Naive thymus-derived CD4-positive, alpha-beta T cell (primary cell): Measurements from ENCODE around the gene HOXC11. TPM values are rescaled to one million over a fixed set of nuclear protein-coding genes. Genes with fewer than 3 reads are reported as not detected.

Experiments
- ATAC-seq: fragments of 150-1000 bp; cut with Tn5 transposase; 2 replicates; pipeline ENCODE4 v1.10.0; 2021; ENCODE audit warnings: mild to moderate bottlenecking, moderate library complexity
- CTCF ChIA-PET: fragments of 350-600 bp; sonication (Branson Sonifier 250); formaldehyde crosslinking; loops from one replicate; lab custom pipeline; 2021; ENCODE audit warnings: antibody characterized with exemption; lab: Charles Lee
- POLR2A ChIA-PET: fragments of 350-600 bp; sonication (Branson Sonifier 250); formaldehyde crosslinking; loops from one replicate; lab custom pipeline; 2021; ENCODE audit warnings: antibody characterized with exemption, inconsistent platforms; lab: Charles Lee
- DNase-seq, 9 donors: peaks; one replicate each; pipeline versions ENCODE4 v3.0.0 to v3.0.0-alpha.2; 2020 to 2022; ENCODE audit warnings: mixed read lengths in 1 of 9
- H3K27ac ChIP-seq: one replicate; pipeline ENCODE4 v1.7.0; 2013; ENCODE audit warnings: mild to moderate bottlenecking, low read depth, low read length, moderate library complexity
- H3K27me3 ChIP-seq, 2 donors: one replicate each; pipeline ENCODE4 v1.7.0; 2013; ENCODE audit warnings: low read length in 2 of 2, mild to moderate bottlenecking in 2 of 2, moderate library complexity in 2 of 2; ENCODE audit not compliant: control insufficient read depth in 2 of 2, insufficient read depth in 2 of 2
- H3K36me3 ChIP-seq, 3 experiments: 1 replicate in 2 of 3; 2 replicates in 1 of 3; pipeline ENCODE4 v1.7.0; 2013; ENCODE audit warnings: low read length in 3 of 3, mild to moderate bottlenecking in 3 of 3, moderate library complexity in 1 of 3; ENCODE audit not compliant: insufficient read depth in 3 of 3, control insufficient read depth in 2 of 3
- H3K4me1 ChIP-seq, 2 donors: one replicate each; pipeline ENCODE4 v1.7.0; 2013; ENCODE audit warnings: low read length in 2 of 2, mild to moderate bottlenecking in 2 of 2, moderate library complexity in 1 of 2; ENCODE audit not compliant: control insufficient read depth in 2 of 2, insufficient read depth in 2 of 2
- H3K4me3 ChIP-seq: 2 replicates; pipeline ENCODE4 v1.7.0; 2013; ENCODE audit warnings: mild to moderate bottlenecking, low read length
- H3K9me3 ChIP-seq, 3 experiments: 1 replicate in 2 of 3; 2 replicates in 1 of 3; pipeline ENCODE4 v1.7.0; 2013; ENCODE audit warnings: low read length in 3 of 3; ENCODE audit not compliant: control insufficient read depth in 2 of 3
- H3K27ac Mint-ChIP-seq, 9 donors: one replicate each; pipeline ENCODE4 v1.8.0; 2020 to 2022; ENCODE audit warnings: mixed read lengths in 9 of 9, mild to moderate bottlenecking in 8 of 9, moderate library complexity in 5 of 9, inconsistent platforms in 2 of 9
- H3K27me3 Mint-ChIP-seq, 5 donors: one replicate each; pipeline ENCODE4 v1.8.0; 2021 to 2022; ENCODE audit warnings: mixed read lengths in 5 of 5, mild to moderate bottlenecking in 1 of 5
- H3K36me3 Mint-ChIP-seq, 5 donors: one replicate each; pipeline ENCODE4 v1.8.0; 2020 to 2022; ENCODE audit warnings: mixed read lengths in 5 of 5, mild to moderate bottlenecking in 3 of 5, inconsistent platforms in 1 of 5
- H3K4me1 Mint-ChIP-seq, 7 donors: one replicate each; pipeline ENCODE4 v1.8.0; 2020 to 2022; ENCODE audit warnings: mixed read lengths in 7 of 7, mild to moderate bottlenecking in 3 of 7, inconsistent platforms in 1 of 7
- H3K4me3 Mint-ChIP-seq, 10 donors: one replicate each; pipeline ENCODE4 v1.8.0; 2020 to 2022; ENCODE audit warnings: mild to moderate bottlenecking in 10 of 10, mixed read lengths in 10 of 10, moderate library complexity in 6 of 10, inconsistent platforms in 2 of 10
- H3K9me3 Mint-ChIP-seq, 11 donors: one replicate each; pipeline ENCODE4 v1.8.0; 2020 to 2022; ENCODE audit warnings: mixed read lengths in 11 of 11, mild to moderate bottlenecking in 4 of 11, inconsistent platforms in 1 of 11, moderate library complexity in 1 of 11
- intact Hi-C, 2 donors: fragments of 100-400 bp; cut with micrococcal nuclease; formaldehyde crosslinking; loops; one replicate each; pipeline ENCODE4 v1.15.1; 2023
- polyA plus RNA-seq, 2 donors: library from polyadenylated mRNA; unstranded; fragments of 300-500 nt; fragmentation: Illumina TruSeq; gene quantifications; one replicate each; pipeline ENCODE4 v1.2.3, GENCODE V29; 2021
- total RNA-seq, 6 experiments: library from RNA in 5 of 6; stranded (reverse) in 5 of 6; gene quantifications; 1 replicate in 5 of 6; 2 replicates in 1 of 6; pipeline ENCODE4 v1.2.3 and lab custom pipeline; 2021 to 2026

HOXC11 gene
- total and polyA plus RNA-seq, 7 experiments from 2014 or later: not detected

GRCh38 chr12:53978477-53979356 is 5.8 kb downstream of the HOXC11 start:
- ChIA-PET POLR2A (no interaction called here), CTCF (no interaction called here)
- Histone ChIP-seq H3K27me3 (peaks cover 37 to 89% of the 10 kb centered on the region in 2 donors), H3K4me1 (peaks cover 10 to 21% of the 10 kb centered on the region in 2 donors), H3K4me3 (no peak overlapping the region), H3K27ac (no peak overlapping the region), H3K9me3 (no peaks in the 10 kb centered on the region), H3K36me3 (no peaks in the 10 kb centered on the region)
- peaks cover 0 to 2% (median 0%) of the 10 kb centered on the region in 5 donors for H3K36me3 Mint-ChIP-seq
- H3K27me3 Mint-ChIP-seq: peaks cover 88 to 96% (median 90%) of the 10 kb centered on the region in 5 donors
- ATAC-seq (no peak), DNase-seq (no peak)
- peak overlapping the region in 1 of 9 donors; percentile 21 for H3K27ac Mint-ChIP-seq
- intact Hi-C loops: loop anchor here in 1 of 2 donors (1.0 kb wide), 1 partner anchor 16 kb away; no protein-coding TSS in a partner anchor
- peaks cover 0 to 29% (median 16%) of the 10 kb centered on the region in 7 donors for H3K4me1 Mint-ChIP-seq
- no peak overlapping the region for H3K4me3 Mint-ChIP-seq
- H3K9me3 Mint-ChIP-seq: peaks cover 0 to 36% (median 3%) of the 10 kb centered on the region in 11 donors

GRCh38 chr12:53980104-53980801 is 7.3 kb downstream of the HOXC11 start:
- peaks cover under 1 to 12% of the 10 kb centered on the region in 2 donors for H3K4me1 ChIP-seq
- peaks cover 0 to 39% (median 2%) of the 10 kb centered on the region in 11 donors for H3K9me3 Mint-ChIP-seq
- no peak overlapping the region for H3K27ac ChIP-seq
- no peak overlapping the region for H3K4me3 Mint-ChIP-seq
- H3K27ac Mint-ChIP-seq: peak overlapping the region in 4 of 9 donors; percentile 31 to 59 (median 58)
- H3K9me3 ChIP-seq: no peaks in the 10 kb centered on the region
- H3K36me3 ChIP-seq: no peaks in the 10 kb centered on the region
- intact Hi-C loops: loop anchor here in 1 of 2 donors (5.0 kb wide), 1 partner anchor 43 kb away; the partner anchor contains the start of gene HOXC13
- H3K27me3 ChIP-seq: peaks cover 41 to 88% of the 10 kb centered on the region in 2 donors
- DNase-seq (no peak), ATAC-seq (no peak)
- ChIA-PET CTCF (no interaction called here), POLR2A (no interaction called here)
- H3K27me3 Mint-ChIP-seq: peaks cover 92 to 98% (median 93%) of the 10 kb centered on the region in 5 donors
- H3K4me3 ChIP-seq: no peak overlapping the region
- peaks cover under 1 to 29% (median 15%) of the 10 kb centered on the region in 7 donors for H3K4me1 Mint-ChIP-seq
- peaks cover 0 to 2% (median 0%) of the 10 kb centered on the region in 5 donors for H3K36me3 Mint-ChIP-seq

- peaks cover 0 to 33% (median 0%) of the 10 kb centered on the region in 11 donors for H3K9me3 Mint-ChIP-seq
Measured at GRCh38 chr12:53980802-53981496, 8.0 kb downstream of the HOXC11 start.

GRCh38 chr12:53981634-53982565 is 9.0 kb downstream of the HOXC11 start:
- Mint-ChIP-seq H3K27ac (peak overlapping the region in 1 of 9 donors; percentile 65), H3K27me3 (peaks cover 90 to 95% (median 92%) of the 10 kb centered on the region in 5 donors), H3K36me3 (no peaks in the 10 kb centered on the region), H3K9me3 (peaks cover 0 to 27% (median 0%) of the 10 kb centered on the region in 11 donors), H3K4me1 (peaks cover 11 to 36% (median 16%) of the 10 kb centered on the region in 7 donors), H3K4me3 (peak overlapping the region in 1 of 10 donors; percentile 62)
- no peak overlapping the region for H3K4me3 ChIP-seq
- peaks cover 9 to 13% of the 10 kb centered on the region in 2 donors for H3K4me1 ChIP-seq
- CTCF ChIA-PET: no interaction called here
- no peaks in the 10 kb centered on the region for H3K9me3 ChIP-seq
- H3K27me3 ChIP-seq: peaks cover 40 to 87% of the 10 kb centered on the region in 2 donors
- no peak overlapping the region for H3K27ac ChIP-seq
- no peaks in the 10 kb centered on the region for H3K36me3 ChIP-seq
- POLR2A ChIA-PET: no interaction called here
- intact Hi-C loops: loop anchor here in 1 of 2 donors (5.0 kb wide), 1 partner anchor 45 kb away; the partner anchor contains the start of gene HOXC13
- DNase-seq (no peak), ATAC-seq (no peak)

More at GRCh38 chr12:53980802-53981496, 8.0 kb downstream of the HOXC11 start:
- Histone ChIP-seq H3K9me3 (no peaks in the 10 kb centered on the region), H3K4me1 (peaks cover 6 to 13% of the 10 kb centered on the region in 2 donors), H3K36me3 (no peaks in the 10 kb centered on the region), H3K4me3 (no peak overlapping the region), H3K27ac (no peak overlapping the region), H3K27me3 (peaks cover 40 to 88% of the 10 kb centered on the region in 2 donors)
- Mint-ChIP-seq H3K27ac (peak overlapping the region in 4 of 9 donors; percentile 8 to 59 (median 44)), H3K4me1 (peaks cover 6 to 28% (median 13%) of the 10 kb centered on the region in 7 donors), H3K27me3 (peaks cover 91 to 96% (median 92%) of the 10 kb centered on the region in 5 donors), H3K36me3 (no peaks in the 10 kb centered on the region), H3K4me3 (no peak overlapping the region)
- CTCF ChIA-PET: no interaction called here
- POLR2A ChIA-PET: no interaction called here
- no peak for DNase-seq
- intact Hi-C loops: loop anchor here in 1 of 2 donors (5.0 kb wide), 1 partner anchor 44 kb away; the partner anchor contains the start of gene HOXC13
- no peak for ATAC-seq

DNA sequence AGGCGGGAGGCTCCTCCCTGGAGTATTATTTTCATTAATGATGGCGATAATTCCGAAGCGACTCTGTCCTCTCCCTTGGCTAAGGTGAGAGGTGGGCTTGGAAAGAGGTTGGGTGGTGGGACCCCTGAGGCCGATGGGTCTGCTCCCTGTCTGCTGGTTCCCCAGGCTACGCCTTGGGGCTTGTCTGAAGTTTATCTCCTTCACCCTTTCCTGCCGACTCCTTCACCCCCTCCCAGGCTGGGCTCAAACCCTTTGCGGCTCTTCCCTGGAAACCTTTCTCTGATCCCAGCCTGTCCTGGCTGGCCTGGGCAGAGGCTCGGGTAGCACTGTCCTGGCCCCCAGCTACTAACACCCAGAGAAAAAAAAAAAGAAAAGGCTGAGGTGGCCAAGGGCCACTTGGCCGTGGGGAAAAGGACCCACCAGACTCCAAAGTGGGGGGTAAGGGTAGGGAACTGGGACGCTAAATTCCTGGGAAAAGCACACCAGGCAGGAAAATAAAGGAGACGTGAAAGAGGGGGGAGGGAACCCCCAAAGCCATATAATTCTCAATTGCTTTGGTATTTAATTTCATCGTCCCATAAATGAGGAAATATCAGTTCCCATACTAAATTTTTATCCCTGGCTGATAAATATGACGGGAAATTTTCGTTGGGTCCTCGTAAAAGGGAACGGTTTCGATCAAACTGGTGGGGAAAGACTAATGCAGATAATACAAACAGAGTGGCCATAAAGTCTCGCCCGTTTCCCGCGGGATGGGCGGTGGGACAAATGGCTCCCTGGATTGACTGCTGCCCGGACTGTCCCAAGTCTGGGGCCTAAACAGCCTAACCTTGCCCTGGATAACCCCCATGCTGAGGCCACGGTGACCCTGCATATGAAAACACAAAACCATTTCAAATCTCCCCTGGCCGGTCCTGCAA is 10.0 kb downstream of the HOXC11 start:
- DNase-seq: no peak
- Mint-ChIP-seq H3K36me3 (no peaks in the 10 kb centered on the region), H3K4me1 (peaks cover 12 to 37% (median 20%) of the 10 kb centered on the region in 7 donors), H3K4me3 (peak overlapping the region in 3 of 10 donors; percentile 21 to 62 (median 25)), H3K27me3 (peaks cover 91 to 95% (median 92%) of the 10 kb centered on the region in 5 donors), H3K27ac (peak overlapping the region in 5 of 9 donors; percentile 46 to 66 (median 62)), H3K9me3 (peaks cover 0 to 24% (median 0%) of the 10 kb centered on the region in 11 donors)
- ATAC-seq: no peak
- CTCF ChIA-PET: no interaction called here
- Histone ChIP-seq H3K4me3 (no peak overlapping the region), H3K9me3 (no peaks in the 10 kb centered on the region), H3K27ac (no peak overlapping the region), H3K4me1 (peaks cover 9 to 13% of the 10 kb centered on the region in 2 donors), H3K36me3 (no peaks in the 10 kb centered on the region), H3K27me3 (peaks cover 45 to 87% of the 10 kb centered on the region in 2 donors)
- POLR2A ChIA-PET: no interaction called here
- intact Hi-C loops: loop anchor here in 1 of 2 donors (5.0 kb wide), 1 partner anchor 46 kb away; the partner anchor contains the start of gene HOXC13
